HEK293 (cell line): ENCODE results near the gene S100PBP.

Experiments
- CTCF ChIA-PET: fragments of 350-600 bp; formaldehyde crosslinking; extraction: SDS; loops from one replicate; lab custom pipeline; 2021; ENCODE audit warnings: antibody characterized with exemption; lab: Yijun Ruan, JAX
- POLR2A ChIA-PET: fragments of 300-600 bp; formaldehyde crosslinking; extraction: SDS; loops from one replicate; lab custom pipeline; 2020; ENCODE audit warnings: antibody characterized with exemption, inconsistent platforms; lab: Yijun Ruan, JAX
- H3K27ac ChIP-seq: fragments of 200-500 bp; sonication (Bioruptor generic); 2 replicates; pipeline ENCODE4 v1.5.1; 2014; ENCODE audit warnings: low read depth, low read length, control low read depth, inconsistent platforms; ENCODE audit errors: extremely low read depth
- H3K36me3 ChIP-seq, 2 experiments: fragments of 200-500 bp in 1 of 2; sonication (Bioruptor generic) in 1 of 2; 1 replicate in 1 of 2; 2 replicates in 1 of 2; pipeline ENCODE4 v1.5.1; 2014 to 2017; ENCODE audit warnings: inconsistent platforms in 2 of 2, low read length in 2 of 2; ENCODE audit not compliant: control insufficient read depth in 2 of 2, insufficient read depth in 1 of 2
- H3K4me1 ChIP-seq: fragments of 200-500 bp; sonication (Bioruptor generic); 2 replicates; pipeline ENCODE4 v1.5.1; 2014; ENCODE audit warnings: mild to moderate bottlenecking, low read length, inconsistent platforms; ENCODE audit not compliant: control insufficient read depth, insufficient read depth
- H3K4me3 ChIP-seq: 2 replicates; pipeline ENCODE4 v1.5.1; 2011; ENCODE audit warnings: low read depth, mild to moderate bottlenecking, control low read depth, low read length, moderate library complexity
- H3K9me3 ChIP-seq: fragments of 200-500 bp; sonication (Bioruptor generic); 2 replicates; pipeline ENCODE4 v1.5.1; 2014; ENCODE audit warnings: low read depth, low read length, inconsistent platforms; ENCODE audit not compliant: control insufficient read depth, insufficient read depth
- EGR2 ChIP-seq: fragments of 450-650 bp; formaldehyde crosslinking; IDR thresholded peaks from 2 replicates; pipeline ENCODE4 v1.5.1; 2016; ENCODE audit warnings: low read depth, missing biosample characterization, missing genetic modification characterization
- GLIS1 ChIP-seq: fragments of 450-650 bp; formaldehyde crosslinking; IDR thresholded peaks from 2 replicates; pipeline ENCODE4 v1.5.1; 2016; ENCODE audit warnings: missing biosample characterization, missing genetic modification characterization
- HOXD13 ChIP-seq: sonication (generic); formaldehyde crosslinking; IDR thresholded peaks from 2 replicates; pipeline ENCODE4 v1.8.0; 2022; ENCODE audit warnings: missing genetic modification reagents, borderline replicate concordance
- MYNN ChIP-seq: fragments of 450-650 bp; formaldehyde crosslinking; IDR thresholded peaks from 2 replicates; pipeline ENCODE4 v1.5.1; 2016; ENCODE audit warnings: missing biosample characterization, missing genetic modification characterization, borderline replicate concordance
- PRDM1 ChIP-seq: fragments of 450-650 bp; formaldehyde crosslinking; IDR thresholded peaks from 2 replicates; pipeline ENCODE4; 2016; ENCODE audit warnings: missing biosample characterization, missing genetic modification characterization
- SP3 ChIP-seq: fragments of 450-650 bp; formaldehyde crosslinking; IDR thresholded peaks from 2 replicates; pipeline ENCODE4 v1.5.1; 2016; ENCODE audit warnings: missing biosample characterization, missing genetic modification characterization
- ZFHX2 ChIP-seq: fragments of 450-650 bp; formaldehyde crosslinking; conservative IDR thresholded peaks from 2 replicates; pipeline ENCODE4 v1.5.1; 2016; ENCODE audit warnings: missing biosample characterization, missing genetic modification characterization
- ZIC2 ChIP-seq: fragments of 450-650 bp; formaldehyde crosslinking; IDR thresholded peaks from 2 replicates; pipeline ENCODE4 v1.5.1; 2016; ENCODE audit warnings: missing biosample characterization, missing genetic modification characterization
- ZNF221 ChIP-seq: fragments of 450-650 bp; formaldehyde crosslinking; IDR thresholded peaks from 2 replicates; pipeline ENCODE4 v1.5.1; 2017; ENCODE audit warnings: missing biosample characterization, missing genetic modification characterization, borderline replicate concordance
- ZNF311 ChIP-seq: fragments of 450-650 bp; formaldehyde crosslinking; IDR thresholded peaks from 2 replicates; pipeline ENCODE4 v1.5.1; 2017; ENCODE audit warnings: missing biosample characterization, missing genetic modification characterization, borderline replicate concordance
- ZNF366 ChIP-seq: fragments of 450-650 bp; formaldehyde crosslinking; conservative IDR thresholded peaks from 2 replicates; pipeline ENCODE4 v1.5.1; 2016; ENCODE audit warnings: missing biosample characterization, missing genetic modification characterization
- ZNF394 ChIP-seq: fragments of 450-650 bp; formaldehyde crosslinking; IDR thresholded peaks from 2 replicates; pipeline ENCODE4 v1.5.1; 2016; ENCODE audit warnings: missing biosample characterization, missing genetic modification characterization, mild to moderate bottlenecking, moderate library complexity, borderline replicate concordance
- ZNF626 ChIP-seq: fragments of 450-650 bp; sonication (Bioruptor Pico); formaldehyde crosslinking; IDR thresholded peaks from 2 replicates; pipeline ENCODE4 v1.5.1; 2018; ENCODE audit warnings: missing biosample characterization, missing genetic modification characterization, inconsistent platforms
- ZNF660 ChIP-seq: fragments of 450-650 bp; IDR thresholded peaks from 2 replicates; pipeline ENCODE4 v1.5.1; 2018; ENCODE audit warnings: missing biosample characterization, mild to moderate bottlenecking, missing genetic modification characterization

The S100PBP gene

DNA sequence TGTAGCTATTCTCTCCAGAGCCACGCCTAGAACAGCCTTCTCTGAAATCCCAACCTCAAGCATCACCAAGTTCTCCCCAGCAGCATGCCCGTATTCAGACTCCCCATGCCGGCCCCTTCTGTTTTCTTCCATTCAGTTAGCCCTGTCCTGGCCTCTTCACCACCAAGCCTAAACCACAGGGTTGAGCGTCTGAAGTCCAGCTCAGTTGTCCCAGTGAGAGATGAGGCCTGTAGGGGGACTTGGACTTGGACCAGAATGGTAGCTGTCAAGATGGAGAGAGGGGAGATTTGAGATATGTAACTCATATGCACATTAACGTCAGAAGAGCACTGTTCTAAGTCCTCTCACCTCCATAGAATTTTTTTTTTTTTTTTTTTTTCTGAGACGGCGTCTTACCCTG is 89.2 kb downstream of the S100PBP start (continued):
- TF ChIP-seq ZNF660 (tag by site-specific recombination), result no peak

DNA sequence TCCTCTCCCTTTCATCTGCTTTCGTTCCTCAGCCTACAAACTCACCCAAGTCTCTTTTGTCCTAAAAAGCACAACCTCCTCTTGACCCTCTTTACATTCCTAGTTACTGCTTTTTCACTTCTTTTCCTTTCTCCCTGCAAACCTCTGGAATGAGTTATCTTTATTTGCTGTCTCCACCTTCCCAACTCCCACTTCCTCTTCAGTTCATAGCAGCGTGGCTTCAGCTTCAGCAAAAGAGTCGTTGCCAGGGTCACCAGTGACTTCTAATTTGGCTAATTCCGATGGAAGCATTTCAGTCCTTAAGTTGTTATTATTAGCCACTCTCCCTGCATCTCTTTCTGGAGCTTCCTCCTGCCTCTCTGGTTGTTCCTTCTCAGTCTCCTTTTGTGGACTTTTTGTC is 90.0 kb downstream of the S100PBP start:
- CTCF ChIA-PET, result interaction anchor here (1.1 to 1.5 kb wide), 3 partner anchors 27 to 32 kb away, joined by 3 to 5 read pairs (median 3); no protein-coding TSS in a partner anchor
- POLR2A ChIA-PET, result interaction anchor here (0.6 kb wide), 2 partner anchors 9 to 150 kb away, joined by 3 read pairs; no protein-coding TSS in a partner anchor
- Histone ChIP-seq H3K27ac (no peak overlapping the region), H3K4me3 (no peak overlapping the region), H3K9me3 (no peaks in the 10 kb centered on the region)
- no peak for TF ChIP-seq SP3 (tag by site-specific recombination)
- no peak for TF ChIP-seq GLIS1 (tag by site-specific recombination)
- no peak for TF ChIP-seq HOXD13 (CRISPR knock-in tag)
- peak; percentile 65 for TF ChIP-seq PRDM1
- no peak for TF ChIP-seq ZNF626 (tag by site-specific recombination)
- peak; percentile 27 for TF ChIP-seq ZFHX2 (tag by site-specific recombination)
- no peak for TF ChIP-seq ZNF366 (tag by site-specific recombination)
- no peak for TF ChIP-seq ZIC2
- peak; percentile 99 for TF ChIP-seq MYNN (tag by site-specific recombination)
- no peak for TF ChIP-seq ZNF394 (tag by site-specific recombination)
- TF ChIP-seq EGR2 (tag by site-specific recombination), result 0 out of 2 replicates have a peak, but pooled peaks have one; percentile 45
- no peak for TF ChIP-seq ZNF311 (tag by site-specific recombination)
- no peak for TF ChIP-seq ZNF221 (tag by site-specific recombination)
- TF ChIP-seq, all 188 proteins: peak for 4
- Histone ChIP-seq H3K36me3 (no peaks in the 10 kb centered on the region), H3K4me1 (no peaks in the 10 kb centered on the region)
